ENCODE results near the gene TRIM17. TPM values are rescaled to one million over a fixed set of nuclear protein-coding genes. Genes with fewer than 3 reads are reported as not detected.
A peak's percentile ranks its signal among the peaks of the same experiment; 100 is the strongest.

TRIM17 gene
- total and polyA plus RNA-seq, 9 of the 15 experiments (the other 6 are each of a cell fraction or from before 2014, with no cell fraction given): not detected

DNA sequence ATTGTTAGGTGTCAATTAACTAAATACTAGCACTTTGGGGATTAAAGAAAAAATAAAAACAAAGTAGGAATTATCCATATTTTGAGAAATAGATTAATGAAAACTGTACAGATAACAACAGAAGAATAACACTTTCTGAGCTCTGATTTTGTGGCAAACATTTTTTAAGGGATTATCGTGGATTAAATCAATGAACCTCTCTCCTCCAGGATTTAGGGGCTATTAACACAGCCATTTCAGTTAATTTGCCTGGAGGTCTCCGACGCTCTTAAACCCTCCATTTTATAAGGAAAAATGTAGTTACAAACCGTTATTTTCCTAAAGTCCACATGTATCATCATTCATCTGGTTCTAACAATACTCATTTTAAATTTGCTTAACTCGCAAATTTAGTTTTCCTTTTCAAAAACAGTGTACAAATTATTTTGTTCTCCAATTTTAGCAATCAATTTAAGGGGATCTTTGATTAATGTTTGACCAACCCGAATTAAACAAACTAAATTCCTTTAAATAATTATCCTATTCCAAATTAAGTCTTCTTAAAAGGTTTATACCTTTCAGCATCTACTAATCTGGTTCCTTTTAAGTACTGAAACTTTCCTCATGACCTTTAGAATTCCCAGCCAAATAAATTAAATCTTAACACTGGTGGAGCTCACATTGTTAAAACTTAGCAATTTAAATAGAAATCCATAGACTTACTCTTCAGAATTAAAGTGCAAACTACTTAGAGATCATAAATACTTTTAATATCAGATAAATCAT, 39.8 kb upstream of the TRIM17 start (continued):
- TF ChIP-seq, protein P1, sequence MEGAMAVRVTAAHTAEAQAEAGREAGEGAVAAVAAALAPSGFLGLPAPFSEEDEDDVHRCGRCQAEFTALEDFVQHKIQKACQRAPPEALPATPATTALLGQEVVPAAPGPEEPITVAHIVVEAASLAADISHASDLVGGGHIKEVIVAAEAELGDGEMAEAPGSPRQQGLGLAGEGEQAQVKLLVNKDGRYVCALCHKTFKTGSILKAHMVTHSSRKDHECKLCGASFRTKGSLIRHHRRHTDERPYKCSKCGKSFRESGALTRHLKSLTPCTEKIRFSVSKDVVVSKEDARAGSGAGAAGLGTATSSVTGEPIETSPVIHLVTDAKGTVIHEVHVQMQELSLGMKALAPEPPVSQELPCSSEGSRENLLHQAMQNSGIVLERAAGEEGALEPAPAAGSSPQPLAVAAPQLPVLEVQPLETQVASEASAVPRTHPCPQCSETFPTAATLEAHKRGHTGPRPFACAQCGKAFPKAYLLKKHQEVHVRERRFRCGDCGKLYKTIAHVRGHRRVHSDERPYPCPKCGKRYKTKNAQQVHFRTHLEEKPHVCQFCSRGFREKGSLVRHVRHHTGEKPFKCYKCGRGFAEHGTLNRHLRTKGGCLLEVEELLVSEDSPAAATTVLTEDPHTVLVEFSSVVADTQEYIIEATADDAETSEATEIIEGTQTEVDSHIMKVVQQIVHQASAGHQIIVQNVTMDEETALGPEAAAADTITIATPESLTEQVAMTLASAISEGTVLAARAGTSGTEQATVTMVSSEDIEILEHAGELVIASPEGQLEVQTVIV (CRISPR knock-in tag; IDR thresholded peaks at IDR 0.05; ENCODE audit: borderline replicate concordance): peak; percentile 53; the same call in 1 of the 2 replicates
- TF ChIP-seq RBFOX2 (IDR thresholded peaks at IDR 0.05; ENCODE audit: low read depth, low read length) (peak; percentile 0; the same call in 1 of the 2 replicates), SMAD3 (CRISPR knock-in tag; conservative IDR thresholded peaks at IDR 0.05) (no peak), GATAD2B (IDR thresholded peaks at IDR 0.05; ENCODE audit: borderline replicate concordance) (no peak), POLR2AphosphoS5 (IDR thresholded peaks at IDR 0.05; ENCODE audit: control insufficient read depth, insufficient read depth, low read depth, low read length) (peak; percentile 13; the same call in 1 of the 2 replicates), ATF7 (IDR thresholded peaks at IDR 0.05) (no peak), TCF3 (CRISPR knock-in tag; IDR thresholded peaks at IDR 0.05) (no peak), ZBED1 (IDR thresholded peaks at IDR 0.05) (no peak), KAT7 (CRISPR knock-in tag; IDR thresholded peaks at IDR 0.05; ENCODE audit: borderline replicate concordance) (peak; percentile 33; the same call in 1 of the 2 replicates), SAFB2 (IDR thresholded peaks at IDR 0.05; ENCODE audit: borderline replicate concordance, low read depth, low read length, severe bottlenecking) (no peak), ZNF143 (CRISPR knock-in tag; IDR thresholded peaks at IDR 0.05) (no peak), KDM1A (IDR thresholded peaks at IDR 0.05) (peak; percentile 14 to 49; a peak in 1 of 4 replicates), ZNF785 (CRISPR knock-in tag; IDR thresholded peaks at IDR 0.05) (no peak), SRF (CRISPR knock-in tag; IDR thresholded peaks at IDR 0.05) (no peak), SIX5 (IDR thresholded peaks at IDR 0.05; ENCODE audit: borderline replicate concordance in 1 of 2, insufficient read depth in 1 of 2, low read depth in 1 of 2, low read length in 2 of 2) (no peak), BACH1 (tag; IDR thresholded peaks at IDR 0.05) (no peak), GTF2E2 (tag; IDR thresholded peaks at IDR 0.05) (0 out of 2 replicates have a peak, but pooled peaks have one; percentile 54)
- TF ChIP-seq, protein P2, sequence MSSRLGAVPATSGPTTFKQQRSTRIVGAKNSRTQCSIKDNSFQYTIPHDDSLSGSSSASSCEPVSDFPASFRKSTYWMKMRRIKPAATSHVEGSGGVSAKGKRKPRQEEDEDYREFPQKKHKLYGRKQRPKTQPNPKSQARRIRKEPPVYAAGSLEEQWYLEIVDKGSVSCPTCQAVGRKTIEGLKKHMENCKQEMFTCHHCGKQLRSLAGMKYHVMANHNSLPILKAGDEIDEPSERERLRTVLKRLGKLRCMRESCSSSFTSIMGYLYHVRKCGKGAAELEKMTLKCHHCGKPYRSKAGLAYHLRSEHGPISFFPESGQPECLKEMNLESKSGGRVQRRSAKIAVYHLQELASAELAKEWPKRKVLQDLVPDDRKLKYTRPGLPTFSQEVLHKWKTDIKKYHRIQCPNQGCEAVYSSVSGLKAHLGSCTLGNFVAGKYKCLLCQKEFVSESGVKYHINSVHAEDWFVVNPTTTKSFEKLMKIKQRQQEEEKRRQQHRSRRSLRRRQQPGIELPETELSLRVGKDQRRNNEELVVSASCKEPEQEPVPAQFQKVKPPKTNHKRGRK (tag; IDR thresholded peaks at IDR 0.05): peak; percentile 61
- TF ChIP-seq, protein P3, sequence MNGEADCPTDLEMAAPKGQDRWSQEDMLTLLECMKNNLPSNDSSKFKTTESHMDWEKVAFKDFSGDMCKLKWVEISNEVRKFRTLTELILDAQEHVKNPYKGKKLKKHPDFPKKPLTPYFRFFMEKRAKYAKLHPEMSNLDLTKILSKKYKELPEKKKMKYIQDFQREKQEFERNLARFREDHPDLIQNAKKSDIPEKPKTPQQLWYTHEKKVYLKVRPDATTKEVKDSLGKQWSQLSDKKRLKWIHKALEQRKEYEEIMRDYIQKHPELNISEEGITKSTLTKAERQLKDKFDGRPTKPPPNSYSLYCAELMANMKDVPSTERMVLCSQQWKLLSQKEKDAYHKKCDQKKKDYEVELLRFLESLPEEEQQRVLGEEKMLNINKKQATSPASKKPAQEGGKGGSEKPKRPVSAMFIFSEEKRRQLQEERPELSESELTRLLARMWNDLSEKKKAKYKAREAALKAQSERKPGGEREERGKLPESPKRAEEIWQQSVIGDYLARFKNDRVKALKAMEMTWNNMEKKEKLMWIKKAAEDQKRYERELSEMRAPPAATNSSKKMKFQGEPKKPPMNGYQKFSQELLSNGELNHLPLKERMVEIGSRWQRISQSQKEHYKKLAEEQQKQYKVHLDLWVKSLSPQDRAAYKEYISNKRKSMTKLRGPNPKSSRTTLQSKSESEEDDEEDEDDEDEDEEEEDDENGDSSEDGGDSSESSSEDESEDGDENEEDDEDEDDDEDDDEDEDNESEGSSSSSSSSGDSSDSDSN (IDR thresholded peaks at IDR 0.05; ENCODE audit: borderline replicate concordance in 1 of 2, low read depth in 2 of 2, low read length in 2 of 2): no peak
- TF ChIP-seq, protein P4, sequence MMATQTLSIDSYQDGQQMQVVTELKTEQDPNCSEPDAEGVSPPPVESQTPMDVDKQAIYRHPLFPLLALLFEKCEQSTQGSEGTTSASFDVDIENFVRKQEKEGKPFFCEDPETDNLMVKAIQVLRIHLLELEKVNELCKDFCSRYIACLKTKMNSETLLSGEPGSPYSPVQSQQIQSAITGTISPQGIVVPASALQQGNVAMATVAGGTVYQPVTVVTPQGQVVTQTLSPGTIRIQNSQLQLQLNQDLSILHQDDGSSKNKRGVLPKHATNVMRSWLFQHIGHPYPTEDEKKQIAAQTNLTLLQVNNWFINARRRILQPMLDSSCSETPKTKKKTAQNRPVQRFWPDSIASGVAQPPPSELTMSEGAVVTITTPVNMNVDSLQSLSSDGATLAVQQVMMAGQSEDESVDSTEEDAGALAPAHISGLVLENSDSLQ (IDR thresholded peaks at IDR 0.05): no peak

Measured in K562 (cell line).